OCI-LY3 (cell line): ENCODE results near the gene TTC7B.

Experiments used
- CTCF ChIP-seq: fragments of 200-600, 300-600 bp; sonication (generic); IDR thresholded peaks from 2 replicates; pipeline ENCODE4 v1.5.1; 2014; ENCODE audit warnings: antibody characterized with exemption, low read length, low read depth
- EZH2phosphoT487 ChIP-seq: fragments of 200-600 bp; shearing (Covaris generic); IDR thresholded peaks from 2 replicates; pipeline ENCODE4 v1.6.1; 2018; ENCODE audit warnings: antibody characterized with exemption, mixed run types, low read depth

DNA sequence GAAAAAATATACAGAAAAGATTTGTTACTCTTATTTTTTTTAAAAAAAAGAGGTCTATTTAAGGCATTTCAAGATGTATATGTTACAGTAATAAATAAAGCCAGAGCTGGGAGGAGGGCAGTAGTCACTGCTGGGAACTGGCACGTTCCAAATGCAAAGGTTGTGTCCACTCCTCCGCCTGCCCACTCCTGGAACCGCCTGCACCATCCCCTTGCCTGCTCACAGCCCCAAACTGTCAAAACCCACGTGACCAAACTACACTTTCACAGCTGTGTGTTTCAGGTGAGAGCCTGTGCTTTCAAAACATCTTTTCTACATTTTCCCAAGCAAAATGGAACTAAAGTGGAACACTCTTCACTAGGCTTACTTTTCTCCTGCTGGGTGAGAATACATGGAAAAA, 160.4 kb downstream of the TTC7B start:
- TF ChIP-seq CTCF, result no peak
- no peak for TF ChIP-seq EZH2phosphoT487
